Effector memory CD4-positive, alpha-beta T cell (primary cell): ENCODE measurements around the gene SCGB2A2.

ENCODE experiments used
- DNase-seq, 3 donors: peaks; one replicate each; pipeline ENCODE4 v3.0.0-alpha.2; 2020
- H3K27ac ChIP-seq: 2 replicates; pipeline ENCODE4 v1.7.0; 2013; ENCODE audit warnings: mild to moderate bottlenecking, low read length, moderate library complexity; ENCODE audit not compliant: insufficient read depth, poor library complexity, severe bottlenecking
- H3K27me3 ChIP-seq: replicated peaks from 2 replicates; pipeline ENCODE4 v1.7.0; 2013; ENCODE audit warnings: mild to moderate bottlenecking, low read length; ENCODE audit not compliant: insufficient read depth, control insufficient read depth, poor library complexity, severe bottlenecking
- H3K36me3 ChIP-seq: 2 replicates; pipeline ENCODE4 v1.7.0; 2013; ENCODE audit warnings: mild to moderate bottlenecking, low read length, moderate library complexity; ENCODE audit not compliant: control insufficient read depth, insufficient read depth
- H3K4me1 ChIP-seq: 2 replicates; pipeline ENCODE4 v1.7.0; 2013; ENCODE audit warnings: low read length, mild to moderate bottlenecking; ENCODE audit not compliant: control insufficient read depth, insufficient read depth, poor library complexity, severe bottlenecking
- H3K4me3 ChIP-seq: 2 replicates; pipeline ENCODE4 v1.7.0; 2013; ENCODE audit warnings: low read length, low read depth, mild to moderate bottlenecking; ENCODE audit not compliant: insufficient read depth, poor library complexity, severe bottlenecking
- H3K9me3 ChIP-seq: 2 replicates; pipeline ENCODE4 v1.7.0; 2013; ENCODE audit warnings: mild to moderate bottlenecking, low read length, moderate library complexity; ENCODE audit not compliant: control insufficient read depth
- total RNA-seq, 3 donors: gene quantifications; one replicate each; lab custom pipeline; 2026; lab: John Stamatoyannopoulos, UW

Gene SCGB2A2
- 0 reads per million in 3 donors for total RNA-seq

GRCh38 chr11:62269654-62270278 is at the start of gene SCGB2A2:
SCGB2A2 (plus strand) TSS chr11:62270158; CDS start chr11:62270217, 59 bp downstream.
- H3K4me1 ChIP-seq, result no peaks in the 10 kb centered on the region
- no peaks in the 10 kb centered on the region for H3K36me3 ChIP-seq
- no peak within 1 kb of the TSS for H3K27ac ChIP-seq
- H3K27me3 ChIP-seq, result no peaks in the 10 kb centered on the region
- H3K4me3 ChIP-seq, result no peak within 1 kb of the TSS
- no peaks in the 10 kb centered on the region for H3K9me3 ChIP-seq
- no peak for DNase-seq

GRCh38 chr11:62221498-62221897 is 48.5 kb upstream of the SCGB2A2 start:
- Histone ChIP-seq H3K4me3 (no peak overlapping the region), H3K27ac (no peak overlapping the region), H3K4me1 (no peaks in the 10 kb centered on the region), H3K27me3 (no peaks in the 10 kb centered on the region), H3K36me3 (no peaks in the 10 kb centered on the region), H3K9me3 (peaks cover 9% of the 10 kb centered on the region)
- no peak for DNase-seq

- peaks cover 9% of the 10 kb centered on the region for H3K9me3 ChIP-seq
- no peak overlapping the region for H3K27ac ChIP-seq
- H3K27me3 ChIP-seq, result no peaks in the 10 kb centered on the region
- no peaks in the 10 kb centered on the region for H3K4me1 ChIP-seq
- no peak for DNase-seq
- H3K4me3 ChIP-seq, result no peak overlapping the region
- H3K36me3 ChIP-seq, result no peaks in the 10 kb centered on the region
Measured at GRCh38 chr11:62223095-62223494, 46.9 kb upstream of the SCGB2A2 start.

DNA sequence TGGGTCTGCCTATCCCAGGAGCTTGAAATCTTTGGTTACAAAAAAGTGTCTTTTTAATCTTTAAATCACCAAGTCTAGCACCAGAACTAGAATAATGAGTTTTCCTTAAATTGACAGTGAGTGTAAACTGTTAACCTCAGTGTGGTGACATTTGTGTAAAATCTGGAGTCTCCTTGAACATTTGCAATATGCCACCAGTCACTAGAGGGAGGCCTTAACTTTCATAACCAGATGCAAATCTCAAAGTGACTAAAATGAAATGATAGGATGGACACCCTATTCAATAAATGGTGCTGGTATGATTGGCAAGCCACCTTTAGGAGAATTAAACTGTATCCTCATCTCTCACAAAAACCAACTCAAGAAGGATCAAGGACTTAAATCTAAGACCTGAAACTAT is 36.2 kb upstream of the SCGB2A2 start:
- Histone ChIP-seq H3K27me3 (no peaks in the 10 kb centered on the region), H3K36me3 (no peaks in the 10 kb centered on the region), H3K9me3 (no peaks in the 10 kb centered on the region), H3K4me3 (no peak overlapping the region), H3K4me1 (no peaks in the 10 kb centered on the region), H3K27ac (no peak overlapping the region)
- DNase-seq, result no peak

DNA sequence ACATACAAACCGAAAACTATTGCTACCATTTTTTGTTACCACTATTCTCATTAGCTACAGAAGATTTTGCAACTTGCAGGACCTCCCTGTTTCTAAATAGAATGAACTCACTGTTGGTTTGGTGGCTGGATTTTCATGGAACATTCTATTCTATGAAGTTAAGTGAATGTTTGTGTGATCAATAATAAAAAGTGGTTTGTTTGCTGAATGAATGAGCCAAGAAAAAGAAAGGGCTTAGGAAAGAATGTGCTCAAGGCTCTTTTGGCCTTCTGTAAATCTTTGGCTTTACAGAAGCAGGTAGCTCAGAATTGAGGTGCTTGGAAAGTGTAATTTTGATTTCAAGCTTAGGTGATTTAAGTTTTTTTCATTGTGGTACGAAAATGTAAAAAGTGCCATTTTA is 33.8 kb upstream of the SCGB2A2 start:
- Histone ChIP-seq H3K4me1 (no peaks in the 10 kb centered on the region), H3K36me3 (no peaks in the 10 kb centered on the region), H3K27ac (no peak overlapping the region), H3K4me3 (no peak overlapping the region), H3K9me3 (no peaks in the 10 kb centered on the region), H3K27me3 (no peaks in the 10 kb centered on the region)
- no peak for DNase-seq

DNA sequence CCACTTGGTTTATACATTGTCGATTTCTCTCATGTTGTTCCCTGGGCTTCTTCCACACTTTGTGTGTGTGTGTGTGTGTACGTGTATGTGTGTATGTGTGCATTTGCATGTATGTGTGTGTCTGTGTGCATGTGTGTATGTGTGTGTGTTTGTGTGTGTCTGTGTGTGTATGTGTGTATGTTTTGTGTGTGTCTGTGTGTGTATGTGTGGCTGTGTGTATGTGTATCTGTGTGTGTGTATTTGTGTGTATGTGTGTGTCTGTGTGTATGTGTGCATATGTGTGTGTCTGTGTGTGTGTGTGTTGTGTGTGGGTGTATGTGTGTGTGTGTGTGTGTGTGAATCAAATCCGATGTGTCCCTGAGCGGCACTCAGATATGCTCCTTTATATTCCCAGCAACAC is 32.5 kb upstream of the SCGB2A2 start:
- no peak for DNase-seq
- H3K27me3 ChIP-seq, result no peaks in the 10 kb centered on the region
- H3K4me3 ChIP-seq, result no peak overlapping the region
- no peaks in the 10 kb centered on the region for H3K9me3 ChIP-seq
- no peak overlapping the region for H3K27ac ChIP-seq
- H3K4me1 ChIP-seq, result no peaks in the 10 kb centered on the region
- no peaks in the 10 kb centered on the region for H3K36me3 ChIP-seq

GRCh38 chr11:62238151-62238550 is 31.8 kb upstream of the SCGB2A2 start:
- Histone ChIP-seq H3K27ac (no peak overlapping the region), H3K4me3 (no peak overlapping the region), H3K9me3 (no peaks in the 10 kb centered on the region), H3K27me3 (no peaks in the 10 kb centered on the region), H3K36me3 (no peaks in the 10 kb centered on the region), H3K4me1 (no peaks in the 10 kb centered on the region)
- no peak for DNase-seq

DNA sequence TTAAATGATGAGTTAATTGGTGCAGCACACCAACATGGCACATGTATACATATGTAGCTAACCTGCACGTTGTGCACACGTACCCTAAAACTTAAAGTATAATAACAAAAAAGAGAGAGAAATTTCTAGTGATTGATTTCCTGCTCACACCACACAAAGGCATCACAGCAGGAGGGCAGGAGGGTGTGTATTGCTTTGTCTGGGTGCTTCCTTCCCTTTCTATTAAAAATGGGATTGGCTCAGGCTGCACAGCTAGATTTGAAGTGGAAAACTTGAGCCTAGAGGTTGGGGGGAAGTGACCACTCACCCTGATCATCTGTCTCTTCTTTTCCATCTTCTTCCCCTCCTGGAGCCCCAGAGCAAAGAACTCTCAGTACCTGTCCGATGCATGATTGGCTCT is 28.9 kb upstream of the SCGB2A2 start:
- no peaks in the 10 kb centered on the region for H3K4me1 ChIP-seq
- H3K36me3 ChIP-seq, result no peaks in the 10 kb centered on the region
- no peak overlapping the region for H3K27ac ChIP-seq
- H3K4me3 ChIP-seq, result no peak overlapping the region
- no peak for DNase-seq
- H3K27me3 ChIP-seq, result no peaks in the 10 kb centered on the region
- H3K9me3 ChIP-seq, result no peaks in the 10 kb centered on the region

DNA sequence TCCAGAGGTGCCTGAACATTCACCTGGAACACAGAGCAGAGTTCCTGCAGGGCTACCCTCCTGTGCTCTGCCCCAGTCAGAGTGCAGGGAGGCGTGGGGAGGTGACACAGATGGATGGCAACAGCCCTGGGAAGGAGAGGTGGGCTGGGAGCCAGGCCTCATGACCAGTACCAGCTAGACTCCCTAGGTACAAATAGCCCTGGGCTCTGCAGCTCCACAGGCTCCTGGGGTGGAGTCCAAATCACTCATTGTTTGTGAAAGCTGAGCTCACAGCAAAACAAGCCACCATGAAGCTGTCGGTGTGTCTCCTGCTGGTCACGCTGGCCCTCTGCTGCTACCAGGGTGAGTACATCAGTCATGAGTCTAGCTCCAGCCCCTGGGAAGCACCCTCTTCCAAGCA is 27.9 kb upstream of the SCGB2A2 start, which contains the start of gene SCGB1D2:
SCGB1D2 (plus strand) TSS at position 219 of the 400 bp plus-strand sequence; CDS start at position 288, 69 bp downstream.
- no peak within 1 kb of the TSS for H3K27ac ChIP-seq
- no peaks in the 10 kb centered on the region for H3K36me3 ChIP-seq
- no peaks in the 10 kb centered on the region for H3K4me1 ChIP-seq
- DNase-seq, result no peak
- no peaks in the 10 kb centered on the region for H3K27me3 ChIP-seq
- no peaks in the 10 kb centered on the region for H3K9me3 ChIP-seq
- H3K4me3 ChIP-seq, result no peak within 1 kb of the TSS

- no peak overlapping the region for H3K4me3 ChIP-seq
- H3K27ac ChIP-seq, result no peak overlapping the region
- H3K9me3 ChIP-seq, result peaks cover under 1% of the 10 kb centered on the region
- no peaks in the 10 kb centered on the region for H3K36me3 ChIP-seq
- no peaks in the 10 kb centered on the region for H3K4me1 ChIP-seq
- no peaks in the 10 kb centered on the region for H3K27me3 ChIP-seq
- no peak for DNase-seq
Measured at GRCh38 chr11:62245271-62245753, 24.6 kb upstream of the SCGB2A2 start.
